HEK293T (cell line): ENCODE measurements around the gene CAMK1D.

Experiments used
- CTBP1 ChIP-seq: fragments of 450-650 bp; IDR thresholded peaks from 2 replicates; pipeline ENCODE4 v1.6.1; 2016; ENCODE audit warnings: borderline replicate concordance
- FOXA1 ChIP-seq: fragments of 450-650 bp; IDR thresholded peaks from 2 replicates; pipeline ENCODE4 v1.6.1; 2016; ENCODE audit warnings: mild to moderate bottlenecking
- FOXM1 ChIP-seq: fragments of 450-650 bp; IDR thresholded peaks from 2 replicates; pipeline ENCODE4 v1.6.1; 2017; ENCODE audit warnings: mild to moderate bottlenecking, borderline replicate concordance
- L3MBTL2 ChIP-seq: fragments of 450-650 bp; conservative IDR thresholded peaks from 2 replicates; pipeline ENCODE4 v1.6.1; 2016; ENCODE audit warnings: mild to moderate bottlenecking
- NFRKB ChIP-seq: fragments of 450-650 bp; IDR thresholded peaks from 2 replicates; pipeline ENCODE4 v1.6.1; 2016; ENCODE audit warnings: mild to moderate bottlenecking, moderate library complexity
- SP1 ChIP-seq: fragments of 450-650 bp; IDR thresholded peaks from 2 replicates; pipeline ENCODE4 v1.6.1; 2017
- SUZ12 ChIP-seq: fragments of 450-650 bp; IDR thresholded peaks from 2 replicates; pipeline ENCODE4 v1.6.1; 2016; ENCODE audit warnings: mild to moderate bottlenecking
- TARDBP ChIP-seq: fragments of 450-650 bp; IDR thresholded peaks from 2 replicates; pipeline ENCODE4 v1.6.1; 2016
- TF ChIP-seq, protein P1 (sequence below): fragments of 450-650 bp; IDR thresholded peaks from 2 replicates; pipeline ENCODE4 v1.6.1; 2016

DNA sequence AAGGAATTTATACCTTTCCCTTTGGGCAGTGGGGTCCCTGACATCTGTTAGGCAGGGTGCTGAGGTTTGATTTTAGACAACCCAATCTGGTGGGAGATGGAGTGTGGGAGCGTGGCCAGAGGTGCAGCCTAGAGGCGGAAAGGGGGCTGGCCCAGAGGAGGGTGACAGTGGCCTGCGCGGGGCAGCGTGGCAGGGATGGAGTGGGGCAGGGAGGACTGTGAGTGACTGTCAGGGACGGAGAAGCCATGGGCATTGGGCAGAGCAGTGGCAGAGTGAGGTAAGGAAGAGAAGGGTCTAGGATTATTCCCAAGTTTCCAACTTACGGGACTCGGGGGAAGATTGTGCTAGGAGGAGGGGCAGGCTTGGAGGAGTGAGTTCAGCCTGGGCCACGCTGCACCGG is 470.3 kb downstream of the CAMK1D start:
- no peak for TF ChIP-seq NFRKB
- no peak for TF ChIP-seq SP1
- TF ChIP-seq FOXA1 = no peak
- TF ChIP-seq L3MBTL2 = no peak
- no peak for TF ChIP-seq TARDBP
- no peak for TF ChIP-seq FOXM1
- TF ChIP-seq SUZ12 = no peak
- TF ChIP-seq CTBP1 = no peak
- TF ChIP-seq, protein P1, sequence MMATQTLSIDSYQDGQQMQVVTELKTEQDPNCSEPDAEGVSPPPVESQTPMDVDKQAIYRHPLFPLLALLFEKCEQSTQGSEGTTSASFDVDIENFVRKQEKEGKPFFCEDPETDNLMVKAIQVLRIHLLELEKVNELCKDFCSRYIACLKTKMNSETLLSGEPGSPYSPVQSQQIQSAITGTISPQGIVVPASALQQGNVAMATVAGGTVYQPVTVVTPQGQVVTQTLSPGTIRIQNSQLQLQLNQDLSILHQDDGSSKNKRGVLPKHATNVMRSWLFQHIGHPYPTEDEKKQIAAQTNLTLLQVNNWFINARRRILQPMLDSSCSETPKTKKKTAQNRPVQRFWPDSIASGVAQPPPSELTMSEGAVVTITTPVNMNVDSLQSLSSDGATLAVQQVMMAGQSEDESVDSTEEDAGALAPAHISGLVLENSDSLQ = no peak
